ENCODE results near the gene FAM222B.
A peak's percentile ranks its signal among the peaks of the same experiment; 100 is the strongest.

Gene FAM222B

DNA sequence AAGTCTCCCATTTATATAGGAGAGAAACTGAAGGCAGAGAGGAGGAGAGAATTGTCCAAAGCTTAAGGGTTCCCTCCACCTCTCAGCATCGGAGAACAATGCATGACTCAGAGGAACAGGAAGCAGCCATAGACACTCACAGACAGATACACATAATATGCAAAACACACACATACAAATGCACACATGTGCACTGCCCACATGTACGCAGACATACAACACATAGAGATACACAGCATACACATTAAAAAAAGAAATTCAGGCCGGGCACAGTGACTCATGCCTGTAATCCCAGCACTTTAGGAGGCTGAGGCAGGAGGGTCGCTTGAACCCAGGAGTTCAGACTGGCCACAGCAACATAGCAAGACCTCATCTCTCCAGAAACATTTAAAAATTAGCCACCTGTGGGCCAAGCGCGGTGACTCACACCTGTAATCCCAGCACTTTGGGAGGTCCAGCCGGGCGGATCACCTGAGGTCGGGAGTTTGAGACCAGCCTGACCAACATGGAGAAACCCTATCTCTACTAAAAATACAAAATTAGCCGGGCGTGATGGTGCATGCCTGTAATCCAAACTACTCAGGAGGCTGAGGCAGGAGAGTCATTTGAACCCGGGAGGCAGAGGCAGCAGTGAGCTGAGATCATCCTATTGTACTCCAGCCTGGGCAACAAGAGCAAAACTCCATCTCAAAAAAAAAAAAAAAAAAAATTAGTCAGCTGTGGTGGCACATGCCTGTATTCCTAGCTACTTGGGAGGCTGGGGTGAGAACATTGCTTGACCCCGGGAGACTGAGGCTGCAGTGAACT is 23.6 kb upstream of the FAM222B start:
- H3K36me3 ChIP-seq (ENCODE audit: insufficient read depth, low read length): no peaks in the 10 kb centered on the region
- H3K4me3 ChIP-seq (ENCODE audit: low read length): no peak overlapping the region
- H3K27me3 ChIP-seq (ENCODE audit: control insufficient read depth, insufficient read depth, low read length): no peaks in the 10 kb centered on the region
- H3K9me3 ChIP-seq (replicated peaks; ENCODE audit: low read length): no peaks in the 10 kb centered on the region
- H3K9ac ChIP-seq (ENCODE audit: low read depth, low read length): no peak overlapping the region
- H3K4me1 ChIP-seq (ENCODE audit: control insufficient read depth, insufficient read depth, low read length): peaks cover 9% of the 10 kb centered on the region
- H3K4me2 ChIP-seq (ENCODE audit: low read length): no peak overlapping the region

DNA sequence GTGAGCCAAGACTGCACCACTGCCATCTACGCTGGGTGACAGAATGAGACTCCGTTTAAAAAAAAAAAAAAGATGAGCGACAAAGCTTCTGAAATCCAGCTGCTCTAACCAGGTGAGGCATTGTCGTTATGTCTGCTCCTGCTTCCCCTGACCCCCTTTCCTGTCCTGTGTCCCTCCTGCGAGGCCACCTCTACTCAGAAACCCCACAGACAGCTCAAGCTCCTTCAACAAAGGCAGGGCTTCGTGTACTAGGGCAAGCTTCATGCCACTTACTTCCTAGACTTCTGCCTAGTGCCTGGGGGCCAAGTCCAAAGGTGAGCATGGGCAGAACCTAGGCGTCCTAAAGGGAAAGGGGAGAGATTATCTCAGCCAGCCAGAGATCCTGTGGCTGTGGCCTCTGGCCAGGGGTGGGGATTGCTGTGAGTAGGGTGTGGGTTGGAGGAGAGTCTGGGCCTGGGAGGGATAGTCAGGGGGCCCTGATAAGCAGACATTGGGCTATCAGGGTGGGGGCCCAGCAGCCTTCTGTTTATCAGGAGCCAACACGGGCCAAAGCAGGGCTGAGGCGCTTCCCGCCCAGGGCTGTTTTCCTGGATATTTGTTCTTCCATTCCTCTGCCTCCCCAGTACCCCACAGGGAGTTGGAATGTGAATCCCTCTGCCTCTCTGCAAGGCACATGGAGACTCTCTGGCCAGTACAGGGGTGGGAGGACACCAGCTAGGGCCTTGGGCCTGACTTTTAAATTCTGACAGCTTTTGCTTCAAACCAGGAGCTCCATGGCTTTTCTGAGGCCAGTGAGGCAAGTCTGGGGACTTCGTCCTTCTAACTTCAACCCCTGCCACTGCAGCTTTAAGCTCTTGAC is 22.6 kb upstream of the FAM222B start:
- H3K4me1 ChIP-seq (ENCODE audit: control insufficient read depth, insufficient read depth, low read length): peaks cover 9% of the 10 kb centered on the region
- H3K9me3 ChIP-seq (replicated peaks; ENCODE audit: low read length): no peaks in the 10 kb centered on the region
- peaks cover 6% of the 10 kb centered on the region for H3K36me3 ChIP-seq (ENCODE audit: insufficient read depth, low read length)
- no peak overlapping the region for H3K4me2 ChIP-seq (ENCODE audit: low read length)
- H3K4me3 ChIP-seq (ENCODE audit: low read length): no peak overlapping the region
- no peaks in the 10 kb centered on the region for H3K27me3 ChIP-seq (ENCODE audit: control insufficient read depth, insufficient read depth, low read length)
- H3K9ac ChIP-seq (ENCODE audit: low read depth, low read length): no peak overlapping the region

DNA sequence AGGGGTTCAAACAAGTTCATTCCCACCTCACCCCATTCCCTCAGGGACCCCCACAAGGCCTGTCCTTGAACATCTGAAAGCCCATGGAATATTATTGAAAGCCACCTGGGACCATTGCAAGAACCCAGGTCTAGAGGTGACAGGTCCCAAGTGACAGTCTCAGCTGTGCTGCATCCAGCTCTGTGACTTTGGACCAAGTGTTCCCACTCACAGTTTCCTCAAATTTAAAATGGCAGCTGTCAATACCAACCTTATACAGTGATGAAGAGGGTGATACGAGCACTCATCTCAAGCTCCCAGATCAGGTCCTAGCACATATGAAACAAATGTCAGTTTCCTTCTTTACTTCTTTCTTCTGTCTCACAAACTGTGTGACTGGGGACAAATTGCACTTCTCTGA is 21.4 kb upstream of the FAM222B start:
- no peaks in the 10 kb centered on the region for H3K27me3 ChIP-seq (ENCODE audit: control insufficient read depth, insufficient read depth, low read length)
- H3K9me3 ChIP-seq (replicated peaks; ENCODE audit: low read length): no peaks in the 10 kb centered on the region

DNA sequence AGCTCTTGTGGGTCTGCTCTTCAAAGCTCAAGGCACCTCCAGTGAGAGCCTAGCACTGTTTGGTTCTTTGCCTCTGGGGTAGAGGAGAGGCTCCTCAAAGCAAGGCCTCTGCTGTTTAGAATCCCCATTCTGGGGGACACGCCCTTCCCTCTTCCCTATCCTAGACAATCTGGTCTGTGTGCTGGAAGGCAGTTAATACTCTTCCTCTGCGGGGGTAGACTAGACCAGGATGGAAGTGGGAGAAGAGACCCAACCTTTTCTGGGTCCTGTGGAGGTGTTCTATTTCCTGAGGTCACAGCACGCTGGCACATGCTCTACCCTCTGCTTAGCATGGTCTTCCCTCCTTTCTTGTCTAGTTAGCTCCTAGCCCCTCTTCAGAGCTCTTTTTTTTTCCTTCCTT is 20.0 kb upstream of the FAM222B start:
- no peak overlapping the region for H3K9ac ChIP-seq (ENCODE audit: low read depth, low read length)
- peaks cover 24% of the 10 kb centered on the region for H3K36me3 ChIP-seq (ENCODE audit: insufficient read depth, low read length)
- H3K27me3 ChIP-seq (ENCODE audit: control insufficient read depth, insufficient read depth, low read length): no peaks in the 10 kb centered on the region
- H3K4me3 ChIP-seq (ENCODE audit: low read length): no peak overlapping the region
- no peaks in the 10 kb centered on the region for H3K9me3 ChIP-seq (replicated peaks; ENCODE audit: low read length)
- H3K4me1 ChIP-seq (ENCODE audit: control insufficient read depth, insufficient read depth, low read length): peaks cover 9% of the 10 kb centered on the region
- no peak overlapping the region for H3K4me2 ChIP-seq (ENCODE audit: low read length)

More for the DNA sequence above, 21.4 kb upstream of the FAM222B start:
- Histone ChIP-seq H3K4me1 (ENCODE audit: control insufficient read depth, insufficient read depth, low read length) (peaks cover 9% of the 10 kb centered on the region), H3K36me3 (ENCODE audit: insufficient read depth, low read length) (peaks cover 10% of the 10 kb centered on the region), H3K4me2 (ENCODE audit: low read length) (no peak overlapping the region), H3K4me3 (ENCODE audit: low read length) (no peak overlapping the region), H3K9ac (ENCODE audit: low read depth, low read length) (no peak overlapping the region)

DNA sequence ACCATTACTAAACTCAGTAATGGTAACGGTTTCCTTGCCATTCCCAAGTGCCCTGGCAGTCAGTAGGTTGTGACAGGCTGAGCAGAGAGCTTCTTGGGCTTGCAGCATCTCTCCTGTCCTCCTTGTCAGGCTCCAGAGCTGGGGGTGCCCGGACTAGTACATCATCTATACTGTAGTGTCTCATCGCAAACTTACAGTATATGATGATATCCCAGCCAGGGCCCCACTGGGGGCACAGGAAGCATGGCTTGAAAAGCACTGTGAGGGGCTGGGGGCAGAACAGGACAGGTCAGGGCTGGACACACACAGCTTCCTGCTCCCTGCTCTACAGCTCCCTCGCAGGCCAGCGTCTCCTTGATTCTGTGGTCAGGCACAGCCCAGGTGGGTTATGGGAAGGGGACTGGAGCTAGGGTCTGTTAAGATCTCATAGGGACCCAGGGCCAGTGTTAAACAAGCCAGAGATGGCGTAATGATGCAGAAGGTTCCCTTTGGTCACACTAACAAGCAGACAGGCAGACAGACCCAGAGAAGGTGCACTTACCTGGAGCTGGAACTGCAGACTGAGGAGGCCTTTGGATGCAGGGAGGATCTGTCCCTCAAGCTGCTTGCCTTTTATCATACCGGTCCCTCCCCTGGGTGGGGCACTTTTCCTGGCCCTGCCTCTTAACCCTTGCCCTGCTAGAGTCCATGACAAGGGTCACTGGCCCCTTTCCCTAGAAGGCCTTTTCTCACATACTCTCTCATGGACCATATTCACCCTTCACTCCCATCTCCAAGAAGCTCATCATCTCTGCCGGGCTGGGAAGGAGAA is 19.0 kb upstream of the FAM222B start:
- Histone ChIP-seq H3K4me3 (ENCODE audit: low read length) (no peak overlapping the region), H3K9ac (ENCODE audit: low read depth, low read length) (no peak overlapping the region), H3K4me1 (ENCODE audit: control insufficient read depth, insufficient read depth, low read length) (peaks cover 9% of the 10 kb centered on the region), H3K36me3 (ENCODE audit: insufficient read depth, low read length) (peaks cover 24% of the 10 kb centered on the region), H3K4me2 (ENCODE audit: low read length) (no peak overlapping the region), H3K27me3 (ENCODE audit: control insufficient read depth, insufficient read depth, low read length) (no peaks in the 10 kb centered on the region), H3K9me3 (replicated peaks; ENCODE audit: low read length) (no peaks in the 10 kb centered on the region)

DNA sequence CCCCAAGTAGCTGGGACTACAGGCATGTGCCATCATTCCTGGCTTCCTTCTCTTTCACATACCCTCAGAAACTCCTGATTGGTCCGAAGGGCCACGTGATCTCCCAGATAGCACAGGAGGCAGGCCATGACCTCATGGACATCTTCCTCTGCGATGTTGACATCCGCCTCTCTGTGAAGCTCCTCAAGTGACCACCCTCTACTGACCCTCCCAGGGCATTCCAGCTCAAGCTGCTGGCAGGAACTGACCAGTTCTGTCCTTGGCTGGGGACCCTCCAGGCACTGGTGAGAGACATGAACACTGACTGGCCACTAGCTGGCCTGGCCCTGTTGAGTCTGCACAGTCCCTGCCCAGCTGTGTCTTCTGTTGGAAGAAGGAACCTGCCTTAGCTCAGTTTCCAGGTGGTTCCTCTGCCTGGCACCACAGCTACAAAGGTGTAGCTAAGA is 17.8 kb upstream of the FAM222B start:
- Histone ChIP-seq H3K36me3 (ENCODE audit: insufficient read depth, low read length) (peaks cover 24% of the 10 kb centered on the region), H3K9me3 (replicated peaks; ENCODE audit: low read length) (no peaks in the 10 kb centered on the region), H3K4me2 (ENCODE audit: low read length) (no peak overlapping the region), H3K4me1 (ENCODE audit: control insufficient read depth, insufficient read depth, low read length) (peaks cover 5% of the 10 kb centered on the region), H3K4me3 (ENCODE audit: low read length) (no peak overlapping the region), H3K27me3 (ENCODE audit: control insufficient read depth, insufficient read depth, low read length) (no peaks in the 10 kb centered on the region), H3K9ac (ENCODE audit: low read depth, low read length) (no peak overlapping the region)

DNA sequence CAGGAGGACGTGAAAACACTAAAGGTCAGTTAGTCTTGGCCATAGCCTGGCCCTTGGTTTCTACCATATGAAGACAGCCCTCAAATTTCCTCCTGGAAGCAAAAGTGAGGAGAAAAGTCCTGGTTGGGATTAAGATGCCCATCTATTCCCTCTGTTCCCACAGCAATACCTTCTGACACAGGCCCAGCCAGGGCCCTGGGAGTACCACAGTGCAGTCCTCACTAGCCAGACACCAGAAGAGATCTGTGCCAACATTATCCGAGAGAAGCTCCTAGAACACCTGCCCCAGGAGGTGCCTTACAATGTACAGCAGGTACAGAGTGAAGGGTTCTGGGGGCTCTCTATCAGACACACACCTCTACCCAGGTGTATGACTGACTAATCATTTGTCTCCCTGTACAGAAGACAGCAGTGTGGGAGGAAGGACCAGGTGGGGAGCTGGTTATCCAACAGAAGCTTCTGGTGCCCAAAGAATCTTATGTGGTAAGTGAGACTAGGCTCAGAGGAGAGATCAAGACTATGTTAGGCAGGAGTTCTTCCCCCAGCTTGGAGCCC is 16.3 kb upstream of the FAM222B start:
- Histone ChIP-seq H3K27me3 (ENCODE audit: control insufficient read depth, insufficient read depth, low read length) (no peaks in the 10 kb centered on the region), H3K36me3 (ENCODE audit: insufficient read depth, low read length) (peaks cover 24% of the 10 kb centered on the region), H3K9me3 (replicated peaks; ENCODE audit: low read length) (no peaks in the 10 kb centered on the region), H3K4me1 (ENCODE audit: control insufficient read depth, insufficient read depth, low read length) (peaks cover 9% of the 10 kb centered on the region), H3K9ac (ENCODE audit: low read depth, low read length) (no peak overlapping the region), H3K4me2 (ENCODE audit: low read length) (no peak overlapping the region), H3K4me3 (ENCODE audit: low read length) (no peak overlapping the region)

DNA sequence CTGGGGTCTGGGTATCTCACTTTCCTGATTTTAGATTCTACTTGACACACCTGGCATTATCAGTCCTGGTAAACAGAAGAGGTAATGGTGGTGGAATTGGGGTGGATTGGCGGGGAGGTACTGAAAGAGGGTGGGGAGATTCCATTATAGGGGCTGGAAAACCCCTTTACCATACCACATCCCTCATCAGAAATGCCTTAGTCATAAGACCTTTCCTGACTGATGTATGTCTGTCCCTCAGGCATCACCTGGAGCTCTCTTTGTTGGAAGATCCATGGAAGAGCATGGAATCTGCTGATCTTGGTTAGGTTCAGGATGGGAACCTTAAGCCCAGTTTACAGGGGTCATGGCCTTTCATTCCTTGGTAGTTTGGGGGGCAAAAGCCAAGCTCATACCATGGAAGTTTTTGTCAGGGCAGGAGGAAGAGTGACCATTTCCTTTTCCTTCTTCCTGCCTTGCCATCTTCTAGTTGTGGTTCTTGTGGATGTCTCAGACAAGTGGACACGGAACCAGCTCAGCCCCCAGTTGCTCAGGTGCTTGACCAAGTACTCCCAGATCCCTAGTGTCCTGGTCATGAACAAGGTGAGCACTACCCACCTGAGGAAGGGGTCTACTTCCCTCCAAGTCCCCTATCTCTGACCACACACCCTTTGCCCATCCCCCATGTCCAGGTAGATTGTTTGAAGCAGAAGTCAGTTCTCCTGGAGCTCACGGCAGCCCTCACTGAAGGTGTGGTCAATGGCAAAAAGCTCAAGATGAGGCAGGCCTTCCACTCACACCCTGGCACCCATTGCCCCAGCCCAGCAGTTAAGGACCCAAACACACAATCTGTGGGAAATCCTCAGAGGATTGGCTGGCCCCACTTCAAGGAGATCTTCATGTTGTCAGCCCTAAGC is 15.6 kb upstream of the FAM222B start:
- Histone ChIP-seq H3K4me2 (ENCODE audit: low read length) (no peak overlapping the region), H3K27me3 (ENCODE audit: control insufficient read depth, insufficient read depth, low read length) (no peaks in the 10 kb centered on the region), H3K36me3 (ENCODE audit: insufficient read depth, low read length) (peaks cover 24% of the 10 kb centered on the region), H3K9me3 (replicated peaks; ENCODE audit: low read length) (no peaks in the 10 kb centered on the region), H3K4me1 (ENCODE audit: control insufficient read depth, insufficient read depth, low read length) (peaks cover 9% of the 10 kb centered on the region), H3K9ac (ENCODE audit: low read depth, low read length) (no peak overlapping the region), H3K4me3 (ENCODE audit: low read length) (no peak overlapping the region)

DNA sequence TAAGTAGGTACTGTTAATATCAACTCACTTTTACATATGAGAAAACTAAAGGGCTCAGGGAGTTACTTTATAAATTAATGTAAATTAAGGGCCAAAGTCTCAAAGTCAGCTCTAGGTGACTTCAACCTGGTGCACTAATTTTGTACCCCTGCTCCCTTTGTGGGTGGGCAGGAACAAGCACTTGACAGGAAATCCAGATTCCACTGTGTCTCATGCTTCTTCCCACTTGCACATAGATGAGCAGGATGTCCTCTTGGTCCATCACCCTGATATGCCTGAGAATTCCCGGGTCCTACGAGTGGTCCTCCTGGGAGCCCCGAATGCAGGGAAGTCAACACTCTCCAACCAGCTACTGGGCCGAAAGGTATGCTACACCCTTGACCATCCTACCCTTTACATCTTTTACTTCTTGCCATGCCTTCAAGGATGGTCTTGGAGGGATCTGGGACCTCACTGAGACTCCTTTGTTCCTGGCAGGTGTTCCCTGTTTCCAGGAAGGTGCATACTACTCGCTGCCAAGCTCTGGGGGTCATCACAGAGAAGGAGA is 13.5 kb upstream of the FAM222B start:
- Histone ChIP-seq H3K4me2 (ENCODE audit: low read length) (peak overlapping the region; percentile 84), H3K9ac (ENCODE audit: low read depth, low read length) (peak overlapping the region; percentile 87), H3K4me3 (ENCODE audit: low read length) (no peak overlapping the region), H3K9me3 (replicated peaks; ENCODE audit: low read length) (no peaks in the 10 kb centered on the region), H3K36me3 (ENCODE audit: insufficient read depth, low read length) (peaks cover 24% of the 10 kb centered on the region), H3K4me1 (ENCODE audit: control insufficient read depth, insufficient read depth, low read length) (peaks cover 9% of the 10 kb centered on the region), H3K27me3 (ENCODE audit: control insufficient read depth, insufficient read depth, low read length) (no peaks in the 10 kb centered on the region)

DNA sequence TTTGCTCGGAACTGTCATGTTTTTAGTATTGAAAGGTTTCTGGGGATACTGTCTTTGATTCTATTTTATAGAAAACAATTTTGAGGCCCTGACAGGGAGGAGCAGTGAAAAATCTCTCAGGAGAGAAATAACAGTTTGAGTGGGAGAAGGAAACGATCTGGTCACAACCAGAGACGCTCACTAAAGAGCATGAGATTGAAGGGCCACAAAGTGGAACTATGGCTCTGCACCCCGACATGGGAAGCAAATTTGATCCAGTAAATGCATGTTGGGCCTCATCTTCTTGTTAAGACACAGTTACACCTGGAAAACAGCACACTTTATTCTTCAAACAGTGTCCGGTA is 12.7 kb upstream of the FAM222B start:
- Histone ChIP-seq H3K9me3 (replicated peaks; ENCODE audit: low read length) (no peaks in the 10 kb centered on the region), H3K36me3 (ENCODE audit: insufficient read depth, low read length) (peaks cover 19% of the 10 kb centered on the region), H3K27me3 (ENCODE audit: control insufficient read depth, insufficient read depth, low read length) (no peaks in the 10 kb centered on the region), H3K4me2 (ENCODE audit: low read length) (peak overlapping the region; percentile 84), H3K4me1 (ENCODE audit: control insufficient read depth, insufficient read depth, low read length) (peaks cover 9% of the 10 kb centered on the region), H3K9ac (ENCODE audit: low read depth, low read length) (peak overlapping the region; percentile 87), H3K4me3 (ENCODE audit: low read length) (peak overlapping the region; percentile 83)

Data from skeletal muscle satellite cell (primary cell).